ENCODE results near the gene UCN2.

- TF ChIP-seq, protein P1, sequence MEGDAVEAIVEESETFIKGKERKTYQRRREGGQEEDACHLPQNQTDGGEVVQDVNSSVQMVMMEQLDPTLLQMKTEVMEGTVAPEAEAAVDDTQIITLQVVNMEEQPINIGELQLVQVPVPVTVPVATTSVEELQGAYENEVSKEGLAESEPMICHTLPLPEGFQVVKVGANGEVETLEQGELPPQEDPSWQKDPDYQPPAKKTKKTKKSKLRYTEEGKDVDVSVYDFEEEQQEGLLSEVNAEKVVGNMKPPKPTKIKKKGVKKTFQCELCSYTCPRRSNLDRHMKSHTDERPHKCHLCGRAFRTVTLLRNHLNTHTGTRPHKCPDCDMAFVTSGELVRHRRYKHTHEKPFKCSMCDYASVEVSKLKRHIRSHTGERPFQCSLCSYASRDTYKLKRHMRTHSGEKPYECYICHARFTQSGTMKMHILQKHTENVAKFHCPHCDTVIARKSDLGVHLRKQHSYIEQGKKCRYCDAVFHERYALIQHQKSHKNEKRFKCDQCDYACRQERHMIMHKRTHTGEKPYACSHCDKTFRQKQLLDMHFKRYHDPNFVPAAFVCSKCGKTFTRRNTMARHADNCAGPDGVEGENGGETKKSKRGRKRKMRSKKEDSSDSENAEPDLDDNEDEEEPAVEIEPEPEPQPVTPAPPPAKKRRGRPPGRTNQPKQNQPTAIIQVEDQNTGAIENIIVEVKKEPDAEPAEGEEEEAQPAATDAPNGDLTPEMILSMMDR (IDR thresholded peaks at IDR 0.05): no peak
- TF ChIP-seq PHF8 (IDR thresholded peaks at IDR 0.05; ENCODE audit: borderline replicate concordance, low read depth) (no peak), RNF2 (IDR thresholded peaks at IDR 0.05; ENCODE audit: borderline replicate concordance, low read depth) (no peak)
Observed at GRCh38 chr3:48532977-48533337, 30.6 kb downstream of the UCN2 start.

Data from A549 (cell line).